HG02798 (cell line): ENCODE measurements around the gene NACAD.

Experiments used
- ATAC-seq: cut with Tn5 transposase; IDR thresholded peaks from one replicate; pipeline ENCODE4 v1.9.1; 2021; ENCODE audit warnings: mild to moderate bottlenecking; ENCODE audit not compliant: unreplicated experiment, poor library complexity

NACAD gene

DNA sequence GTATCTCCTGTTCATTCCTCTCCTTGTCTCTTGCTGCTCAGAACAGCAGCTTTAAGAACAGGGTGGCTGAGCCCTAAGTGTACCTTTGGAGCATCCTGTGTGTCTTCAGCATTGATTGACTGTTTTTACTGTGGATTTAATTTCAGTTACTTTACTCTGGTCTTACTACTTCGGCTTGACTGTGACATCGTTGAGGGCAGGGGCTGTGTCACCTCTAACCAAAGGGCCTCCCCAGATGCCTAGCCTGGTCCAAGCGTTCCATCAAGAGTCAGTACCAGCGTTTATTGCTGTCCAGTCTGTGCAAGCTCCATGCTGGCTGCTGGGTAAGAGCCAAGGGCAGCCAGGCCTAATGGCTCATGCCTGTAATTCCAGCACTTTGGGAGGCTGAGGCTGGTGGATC, 56.3 kb downstream of the NACAD start:
- ATAC-seq = no peak

DNA sequence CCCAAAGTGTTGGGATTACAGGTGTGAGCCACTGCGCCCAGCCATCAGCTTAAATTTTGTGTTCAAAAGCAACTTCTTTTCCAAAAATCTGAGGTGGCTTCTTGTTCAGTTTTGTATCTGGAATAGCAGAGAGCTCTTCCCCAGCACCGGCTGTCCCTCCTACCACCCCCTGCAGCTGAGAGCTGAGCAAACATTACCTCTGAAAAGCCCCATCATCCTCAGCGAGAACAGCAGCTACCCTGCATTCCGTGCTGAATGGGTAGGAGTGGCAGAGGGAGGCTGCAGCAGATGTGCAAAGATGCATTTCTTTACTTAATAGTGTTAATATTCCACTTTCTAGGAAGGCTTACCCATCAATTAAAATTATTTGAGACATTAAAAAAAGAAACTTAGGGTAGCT, 56.9 kb downstream of the NACAD start:
- ATAC-seq = no peak
